Measurements from ENCODE around the gene SPRY2.
"Not testable (repeated sequence)": the region's sequence is repeated elsewhere in the genome, so short reads cannot be mapped to it uniquely, and the experiment has no call there.

Gene SPRY2

DNA sequence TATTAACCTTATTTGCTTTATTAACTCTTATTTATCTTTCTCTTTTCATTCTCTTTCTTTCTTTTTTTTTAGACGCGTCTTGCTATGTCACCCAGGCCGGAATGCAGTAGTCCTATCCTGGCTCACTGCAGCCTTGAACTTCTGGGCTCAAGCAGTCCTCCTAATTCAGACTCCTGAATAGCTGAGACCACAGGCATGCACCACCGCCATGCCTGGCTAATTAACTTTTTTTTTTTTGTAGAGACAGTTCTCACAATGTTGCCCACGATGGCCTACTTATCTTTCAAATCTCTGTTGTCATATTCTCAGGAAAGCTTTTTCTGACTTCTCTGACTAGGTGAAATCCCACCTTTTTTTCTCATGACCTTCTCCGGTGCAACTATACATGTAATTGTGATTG, 7.8 kb upstream of the SPRY2 start:
- DNase-seq (ENCODE audit: low read depth, low spot score) = no peak

- DNase-seq (ENCODE audit: low read depth, low spot score) = no peak
These were observed 7.4 kb upstream of the SPRY2 start for GRCh38 chr13:80348314-80348713.

- no peak for DNase-seq (ENCODE audit: low read depth, low spot score)
These were observed 5.0 kb upstream of the SPRY2 start for GRCh38 chr13:80345771-80346510.

DNA sequence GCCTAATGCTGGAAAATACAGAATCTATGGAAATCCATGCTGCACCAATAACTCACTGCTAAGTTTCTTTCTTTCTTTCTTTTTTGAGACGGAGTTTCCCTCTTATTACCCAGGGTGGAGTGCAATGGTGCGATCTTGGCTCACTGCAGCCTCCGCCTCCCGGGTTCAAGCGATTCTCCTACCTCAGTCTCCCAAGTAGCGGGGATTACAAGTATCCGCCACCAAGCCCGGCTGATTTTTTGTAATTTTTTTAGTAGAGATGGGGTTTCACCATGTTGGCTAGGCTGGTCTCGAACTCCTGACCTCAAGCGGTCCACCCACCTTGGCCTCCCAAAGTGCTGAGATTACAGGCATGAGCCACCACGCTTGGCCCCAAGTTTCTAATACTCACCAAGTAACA, 3.1 kb upstream of the SPRY2 start:
- not testable (repeated sequence) for DNase-seq (ENCODE audit: low read depth, low spot score)

- no peak for DNase-seq (ENCODE audit: low read depth, low spot score)
These were observed 1.8 kb upstream of the SPRY2 start for GRCh38 chr13:80342471-80343371.

DNA sequence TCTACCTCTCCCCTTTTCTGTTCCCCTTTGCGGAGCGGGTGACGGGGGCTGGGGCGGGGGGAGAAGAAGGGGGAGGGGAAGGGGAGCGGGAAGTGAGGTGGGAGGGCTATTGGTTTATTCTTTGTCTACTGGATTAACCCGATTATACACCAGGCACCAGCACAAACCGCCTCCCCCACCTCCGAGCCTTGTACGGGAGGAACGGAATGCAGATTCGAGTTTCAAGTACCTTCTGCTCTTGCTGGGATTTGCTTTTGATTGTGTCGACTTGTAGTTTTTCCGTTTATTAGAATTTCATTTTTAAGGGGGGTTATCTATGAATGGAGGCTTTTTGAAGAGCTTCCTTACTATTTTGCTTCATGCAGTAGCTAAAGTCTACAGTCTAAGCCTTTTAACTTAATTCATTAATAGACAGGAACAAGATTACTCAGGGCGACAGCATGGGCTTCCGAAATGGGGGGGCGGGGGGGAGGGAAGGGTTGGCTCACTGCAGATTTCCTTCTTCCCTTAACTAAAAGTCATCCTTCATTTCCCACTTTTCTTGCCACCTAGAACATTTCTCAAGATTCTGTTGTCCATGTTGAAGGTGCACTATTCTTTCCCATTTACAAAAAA, 937 bp upstream of the SPRY2 start:
- no peak for DNase-seq (ENCODE audit: low read depth, low spot score)

DNA sequence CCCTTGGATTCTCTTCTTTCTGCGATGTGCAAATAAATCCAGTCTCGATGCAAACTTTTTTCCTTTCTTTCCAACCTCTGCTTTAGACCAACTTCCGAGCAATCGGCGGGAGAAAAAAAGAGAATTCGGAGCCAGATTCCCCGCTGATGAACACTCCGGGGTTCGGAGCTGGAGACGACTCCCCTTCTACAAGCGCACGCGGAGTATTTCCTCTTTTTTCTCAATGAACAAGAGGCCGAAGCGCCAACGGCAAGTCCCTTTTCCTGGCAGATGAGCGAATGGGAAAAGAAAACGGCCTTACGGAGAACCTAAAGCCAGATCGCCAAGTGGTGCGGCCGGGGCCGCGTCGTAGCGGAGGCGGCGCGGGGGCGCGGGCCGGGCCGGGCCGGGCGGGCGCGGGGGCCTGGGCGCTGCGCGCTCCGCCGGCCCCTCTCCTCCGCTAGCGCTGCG, 250 bp downstream of the SPRY2 start:
- no peak for DNase-seq (ENCODE audit: low read depth, low spot score)

DNA sequence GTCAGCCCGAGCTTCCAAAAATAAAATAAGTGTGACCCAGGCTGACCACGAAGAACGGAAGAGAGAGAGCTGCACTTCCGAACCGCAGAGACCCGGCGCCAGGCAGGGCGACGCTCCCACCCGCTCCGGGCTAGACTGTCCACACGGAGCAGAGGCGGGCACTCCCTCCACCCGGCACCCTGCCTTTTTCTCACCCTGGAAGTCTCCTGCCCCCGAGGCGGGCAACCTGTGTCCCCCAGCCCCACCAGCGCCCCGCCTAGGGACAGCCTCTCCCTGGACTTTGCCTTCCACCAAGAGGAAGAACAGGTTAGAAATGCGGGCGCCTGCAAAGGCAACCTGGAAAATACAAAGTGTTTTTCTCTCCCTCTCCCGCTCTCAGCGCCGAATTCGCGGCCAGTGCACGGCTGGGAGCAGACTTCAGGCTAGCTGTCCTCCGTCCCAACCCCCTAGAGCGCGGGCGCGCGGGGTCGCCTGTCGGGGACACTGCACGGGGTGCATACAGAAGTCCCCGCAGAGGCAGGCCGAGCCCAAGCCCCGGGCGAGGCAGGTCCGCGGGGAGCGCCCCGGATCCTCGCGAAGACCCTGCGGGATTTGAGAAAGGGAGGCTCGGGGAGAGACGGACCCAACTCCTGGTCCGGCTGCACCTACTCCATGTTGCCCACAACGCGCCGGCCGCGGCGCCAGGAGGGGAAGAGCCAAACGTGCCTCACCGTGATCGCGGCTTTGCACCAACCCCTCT, 845 bp downstream of the SPRY2 start:
- no peak for DNase-seq (ENCODE audit: low read depth, low spot score)

DNA sequence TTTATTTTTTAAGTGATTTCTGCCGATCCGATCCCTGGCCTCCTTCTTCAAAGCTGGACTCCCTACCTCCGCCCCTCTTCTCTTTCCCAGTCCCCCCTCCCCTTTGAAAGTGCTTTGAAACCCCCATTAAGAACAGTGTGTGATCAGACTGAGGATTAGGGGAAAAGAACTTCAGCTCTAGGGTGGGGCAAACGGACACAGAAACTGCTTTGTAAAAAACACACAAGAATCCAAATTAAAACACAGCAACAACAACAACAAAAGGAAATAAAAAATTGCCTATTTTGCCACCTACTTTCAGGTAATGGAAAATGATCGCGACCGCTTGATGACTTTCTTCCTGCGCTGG, 1.4 kb downstream of the SPRY2 start:
- no peak for DNase-seq (ENCODE audit: low read depth, low spot score)

DNA sequence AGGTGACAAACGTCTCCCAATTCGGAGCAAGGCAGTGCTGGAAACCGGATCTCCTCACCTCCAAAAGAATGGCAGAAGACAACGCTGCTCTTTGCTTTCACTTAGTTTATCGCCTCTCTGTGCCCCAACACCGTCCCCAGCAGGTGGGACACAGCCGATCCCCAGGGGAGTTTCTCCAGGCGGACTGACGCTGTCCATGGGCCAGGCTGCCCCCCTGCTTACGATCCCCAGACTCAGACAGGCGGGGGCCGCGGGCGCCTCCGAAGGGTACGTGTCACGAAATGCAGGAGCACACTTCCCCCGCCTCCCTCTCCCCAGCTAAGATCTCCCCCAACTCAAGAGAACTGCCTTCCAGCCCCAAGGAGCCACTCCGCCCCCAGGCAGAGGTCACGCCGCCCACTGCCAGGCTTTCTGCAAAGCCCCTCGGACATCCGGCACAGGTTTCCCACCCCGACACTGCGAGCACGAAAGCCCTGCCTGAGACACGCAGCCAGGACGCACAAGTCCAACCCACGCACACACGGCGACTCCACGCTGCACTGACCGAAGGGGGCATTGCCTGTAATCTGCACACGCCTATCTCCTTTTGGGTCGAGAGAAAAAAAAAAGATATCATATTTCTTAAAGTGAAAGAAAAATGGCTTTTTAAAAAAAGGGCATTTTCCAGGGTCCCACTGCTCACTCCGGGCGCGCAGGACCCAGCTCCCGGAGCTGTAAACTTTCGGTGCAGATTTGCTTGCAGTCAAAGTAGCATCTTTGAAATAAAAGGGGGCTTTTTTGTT, 2.0 kb downstream of the SPRY2 start:
- DNase-seq (ENCODE audit: low read depth, low spot score) = no peak

DNA sequence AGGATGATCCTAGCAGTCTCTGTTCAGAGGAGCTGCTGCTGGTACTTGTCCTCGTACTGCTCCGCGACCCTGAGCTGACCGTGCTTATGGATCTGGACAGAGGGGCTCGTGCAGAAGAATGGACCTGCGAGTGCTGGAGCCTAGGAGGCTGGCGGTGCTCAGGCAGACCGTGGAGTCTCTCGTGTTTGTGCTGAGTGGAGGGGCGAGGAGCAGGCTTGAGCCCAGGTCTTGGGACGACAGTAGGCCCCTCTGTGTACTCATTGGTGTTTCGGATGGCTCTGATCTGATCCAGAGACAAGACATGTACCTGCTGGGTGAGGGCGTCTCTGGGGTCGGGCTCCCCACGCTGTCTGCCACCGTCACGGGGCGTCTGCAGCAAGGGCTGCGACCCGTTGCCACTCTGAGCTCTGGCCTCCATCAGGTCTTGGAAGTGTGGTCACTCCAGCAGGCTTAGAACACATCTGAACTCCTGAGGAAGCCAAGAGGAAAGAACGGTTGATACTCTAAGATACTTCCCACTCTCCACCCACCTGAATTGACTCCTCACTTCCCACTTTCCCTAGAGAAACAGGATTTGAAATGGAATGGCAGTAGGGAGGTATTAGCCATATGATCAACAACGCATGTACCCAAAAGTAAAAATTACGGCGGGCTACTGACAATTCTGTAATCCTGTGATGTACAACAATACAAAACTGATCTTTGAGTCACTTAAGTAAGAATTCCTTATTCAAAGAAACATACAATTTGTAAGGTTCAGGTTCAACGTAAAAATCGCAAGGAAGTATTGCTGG, 3.4 kb downstream of the SPRY2 start:
- DNase-seq (ENCODE audit: low read depth, low spot score) = no peak

DNA sequence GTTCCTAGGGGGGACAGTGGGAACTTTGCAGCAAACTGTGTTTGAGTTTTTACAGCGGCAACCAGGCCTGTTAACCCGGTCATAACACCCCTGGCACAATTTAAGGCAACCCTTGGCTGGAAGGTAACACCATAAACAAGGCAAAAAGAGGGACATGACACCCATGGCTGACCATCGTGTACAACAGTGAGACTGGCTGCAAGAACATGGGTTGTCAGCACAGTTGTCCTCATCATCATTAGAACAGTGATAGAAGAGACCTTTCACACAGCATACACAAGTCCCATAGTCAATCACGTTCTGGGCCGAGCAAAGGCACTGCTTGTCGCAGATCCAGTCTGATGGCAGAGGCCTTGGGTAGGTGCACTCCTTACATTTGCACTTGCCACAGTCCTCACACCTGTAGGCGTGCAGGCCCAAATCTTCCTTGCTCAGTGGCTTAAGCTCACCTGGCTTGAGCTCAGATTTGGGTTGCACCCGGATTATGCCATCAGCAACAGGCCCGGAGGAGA, 4.1 kb downstream of the SPRY2 start:
- no peak for DNase-seq (ENCODE audit: low read depth, low spot score)

DNA sequence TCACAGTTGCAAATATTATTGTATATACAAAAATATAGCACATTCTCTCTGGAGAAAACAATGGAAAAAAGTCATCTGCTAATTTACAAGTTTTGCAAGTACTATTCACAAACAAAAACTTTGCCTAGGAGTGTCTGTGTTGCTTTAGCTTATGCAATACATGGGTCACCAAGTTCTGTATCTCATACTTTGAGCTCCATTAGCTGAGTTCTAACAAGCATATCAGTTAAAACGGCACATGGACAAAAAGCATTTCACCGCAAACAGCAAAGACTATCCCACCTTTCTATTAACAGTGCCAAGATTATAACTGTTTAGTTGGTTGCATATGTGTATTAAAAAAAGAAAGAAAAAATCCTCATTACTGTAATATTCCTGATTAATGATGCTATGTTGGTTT, 4.6 kb downstream of the SPRY2 start:
- no peak for DNase-seq (ENCODE audit: low read depth, low spot score)

DNA sequence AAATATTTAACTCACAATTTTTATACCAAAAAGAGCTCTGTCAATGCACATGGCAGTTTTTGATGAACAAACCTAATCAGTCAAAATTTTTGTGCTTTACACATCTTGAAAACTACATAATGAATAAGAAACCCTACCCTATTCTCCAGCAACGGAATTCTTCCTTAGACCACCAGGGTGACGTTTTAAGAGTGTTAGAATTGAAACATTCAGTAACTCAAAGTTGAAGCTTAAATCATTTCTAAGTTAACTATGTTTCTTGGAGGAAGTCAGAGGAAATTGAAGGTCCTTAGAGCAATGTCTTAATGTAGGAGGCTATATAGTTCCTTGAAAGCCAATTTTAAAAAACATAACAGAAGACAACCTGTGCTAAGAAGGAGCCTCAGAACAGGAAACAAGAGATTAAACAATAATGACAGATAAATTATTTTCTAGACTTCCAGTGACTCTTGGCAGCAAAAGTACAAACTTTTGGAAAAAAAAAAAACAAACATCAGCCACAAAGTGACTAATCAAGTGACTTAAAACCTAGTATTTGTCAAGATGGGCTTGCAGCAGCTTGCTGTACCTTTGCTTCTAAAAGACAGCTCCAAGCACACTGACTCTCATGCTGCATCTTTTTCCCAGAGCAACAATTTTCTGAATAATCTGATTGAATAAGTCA, 6.2 kb downstream of the SPRY2 start:
- DNase-seq (ENCODE audit: low read depth, low spot score) = no peak

DNA sequence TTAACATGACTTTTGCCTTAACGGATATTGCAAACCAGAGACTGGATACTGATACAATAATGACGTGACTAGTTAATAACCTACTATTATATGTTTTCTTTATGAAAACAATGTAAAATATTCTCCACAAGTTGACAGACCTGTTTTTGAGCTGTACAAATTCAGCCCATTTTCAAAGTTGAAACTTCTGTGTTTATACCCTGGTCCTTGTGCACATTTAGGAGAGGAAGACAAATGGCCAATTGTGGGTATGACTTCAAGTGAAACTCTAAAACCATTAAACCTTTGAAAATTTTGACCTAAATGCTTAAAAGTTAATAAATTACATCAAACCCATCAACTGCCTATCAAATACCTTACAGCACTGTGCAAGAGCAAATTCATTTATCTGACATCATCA, 8.9 kb downstream of the SPRY2 start:
- DNase-seq (ENCODE audit: low read depth, low spot score) = no peak

DNA sequence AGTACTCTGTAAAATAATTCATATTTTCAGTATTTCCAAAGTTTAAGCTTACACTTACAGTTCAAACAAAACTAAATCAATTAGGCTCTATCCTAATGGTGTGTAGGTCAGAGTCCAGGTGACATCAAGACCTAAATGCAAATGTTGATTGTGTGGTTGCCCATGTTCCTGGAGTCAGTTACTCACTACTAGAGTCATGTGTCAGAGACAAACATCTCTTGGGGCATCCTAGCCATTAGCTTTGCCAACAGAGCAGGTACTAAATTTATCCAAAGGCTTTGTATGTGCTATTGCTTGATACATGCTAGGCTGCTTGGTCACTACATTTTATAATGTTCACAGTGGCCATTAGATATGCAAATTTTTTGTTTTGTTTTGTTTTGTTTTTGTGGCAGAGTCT, 11.7 kb downstream of the SPRY2 start:
- no peak for DNase-seq (ENCODE audit: low read depth, low spot score)

- DNase-seq (ENCODE audit: low read depth, low spot score) = no peak
These were observed 21.9 kb downstream of the SPRY2 start for GRCh38 chr13:80319004-80319403.

DNA sequence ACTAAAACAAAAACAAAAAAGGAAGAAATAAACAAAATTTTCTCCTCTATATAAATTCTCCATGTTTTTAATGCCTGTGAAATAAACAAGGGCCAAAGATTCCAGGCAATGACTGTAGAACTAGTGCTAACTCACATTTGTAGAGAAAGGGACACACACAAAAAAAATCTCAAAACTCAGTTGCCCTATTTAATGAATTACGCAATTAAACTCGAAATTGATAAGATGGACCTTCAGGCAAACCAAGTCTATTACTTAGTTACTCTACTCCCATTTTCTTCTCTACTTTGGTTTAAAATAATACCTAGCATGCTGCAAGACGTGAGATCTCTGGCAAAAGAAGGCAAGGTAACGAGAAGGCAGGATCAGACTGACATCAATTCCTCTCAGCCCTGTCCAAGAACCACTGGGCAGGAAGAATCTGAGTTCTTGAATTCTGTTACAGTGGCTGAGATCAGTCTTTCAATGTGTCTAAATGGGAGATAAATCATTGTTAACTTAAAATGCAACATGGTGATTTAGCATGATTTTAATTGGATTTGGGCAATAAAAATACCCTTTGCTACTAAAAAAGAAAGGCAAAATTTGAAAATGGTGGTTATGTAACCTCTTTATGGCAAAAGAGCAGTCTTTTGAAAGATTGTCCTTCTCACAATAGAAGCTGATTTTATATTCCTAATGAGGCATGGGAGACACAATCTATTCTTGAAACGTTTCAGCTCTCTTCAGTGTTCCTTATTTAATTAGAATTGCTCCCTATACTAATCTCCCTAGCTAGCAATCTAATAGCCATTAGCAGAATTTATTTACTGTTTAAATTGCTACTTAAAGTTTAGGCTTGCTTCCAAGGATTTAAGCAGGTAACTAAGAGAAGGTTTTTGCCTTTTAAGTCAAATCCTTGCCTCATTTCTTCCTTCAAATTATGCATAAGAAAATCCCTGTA, 25.9 kb downstream of the SPRY2 start:
- no peak for DNase-seq (ENCODE audit: low read depth, low spot score)
